Pancreas (tissue), 10 donors: ENCODE measurements around the gene OTUD4. TPM values are rescaled to one million over a fixed set of nuclear protein-coding genes. Genes with fewer than 3 reads are reported as not detected.

Experiments
- ATAC-seq, 4 donors: fragments of 200-7000 bp; cut with Tn5 transposase; one replicate each; pipeline versions ENCODE4 v1.8.0 to v1.9.1; 2020; ENCODE audit warnings: mild to moderate bottlenecking in 4 of 4, moderate library complexity in 4 of 4
- DNase-seq, 6 donors: peaks; one replicate each; pipeline ENCODE4 v3.0.0-alpha.2; 2020
- FAIRE-seq: peaks from 2 replicates; lab custom pipeline; 2012; peaks lifted over from hg19 to GRCh38; lab: Jason Lieb, UNC
- H3K27ac ChIP-seq, 4 donors: fragments of 200-600 bp; sonication (generic); 1 replicate in 3 of 4; 2 replicates in 1 of 4; pipeline versions ENCODE4 v1.5.0 to v1.8.0; 2020
- H3K27me3 ChIP-seq, 4 donors: fragments of 200-600 bp; one replicate each; pipeline ENCODE4 v1.8.0; 2021
- H3K36me3 ChIP-seq, 3 donors: fragments of 200-600 bp; sonication (generic) in 1 of 3; one replicate each; pipeline versions ENCODE4 v1.5.0 to v1.8.0; 2020 to 2021
- H3K4me1 ChIP-seq, 3 donors: fragments of 200-600 bp; one replicate each; pipeline ENCODE4 v1.8.0; 2021
- H3K4me3 ChIP-seq, 4 donors: fragments of 200-600 bp; sonication (generic) in 2 of 4; one replicate each; pipeline versions ENCODE4 v1.5.0 to v1.8.0; 2020 to 2021
- H3K9me3 ChIP-seq, 4 donors: fragments of 200-600 bp; one replicate each; pipeline ENCODE4 v1.8.0; 2021
- CTCF ChIP-seq, 4 donors: fragments of 200-600 bp; sonication (generic) in 3 of 4; IDR thresholded peaks; one replicate each; pipeline versions ENCODE4 v1.5.0 to v1.8.0; 2021; ENCODE audit warnings: antibody characterized with exemption in 4 of 4
- whole genome bisulfite sequencing, 2 donors: extraction: QIAGEN DNeasy Blood & Tissue Kit; methylation state at CpG; one replicate each; pipeline ENCODE4 v1.1.7; 2013; 5-methylcytosine and 5-hydroxymethylcytosine counted together
- intact Hi-C, 3 donors: fragments of 100-400 bp; cut with DNase I; formaldehyde crosslinking; loops; one replicate each; pipeline versions ENCODE4 v1.11.1 to v1.14.2; 2022
- polyA plus RNA-seq, 2 donors: library from polyadenylated mRNA; stranded (reverse); fragments of 200-250 nt; gene quantifications; one replicate each; pipeline ENCODE4 v1.2.3, GENCODE V29; 2013
- total RNA-seq, 6 donors: library from RNA; stranded (reverse); fragmentation: NEBNext Ultra II Directional in 4 of 6; extraction: Animal tissue kit (Norgen Biotek cat#: 25700) in 4 of 6; gene quantifications; one replicate each; pipeline versions ENCODE4 v1.2.1 to v1.2.4, GENCODE V29; 2021 to 2023
- donor health status: healthy with polysubstance abuse.
- donor health status: DM: no; HTN: no; CAD: no; lungs with moderate emphysema.
- donor health status: DM: no; HTN: no; CAD: no.
- donor health status: control.
- donor health status: control.
- donor health status: Bipolar disorder and iron deficiency.
- donor health status: DM: yes; HTN: yes; CAD: no.
- donor health status: DM: no; HTN: no; CAD: no.
- donor health status: DM: no; HTN: no; CAD: no.
- donor health status: DM: yes; HTN: yes; CAD: no.

OTUD4 gene
- total and polyA plus RNA-seq, 8 donors, result 6.9 to 25.6 (median 13.3) TPM

GRCh38 chr4:145176641-145177432, 3.6 kb downstream of the OTUD4 start:
- no peak for DNase-seq
- TF ChIP-seq CTCF (IDR thresholded peaks at IDR 0.05), result no peak
- 30 to 36% methylated on average over 9 of the region's 9 CpGs for WGBS, 2 donors
- no peak for FAIRE-seq
- no peaks in the 10 kb centered on the region for H3K9me3 ChIP-seq
- intact Hi-C loops, result no loop called here
- H3K36me3 ChIP-seq, result no peaks in the 10 kb centered on the region
- ATAC-seq, result no peak
- H3K4me3 ChIP-seq, result peak overlapping the region in 2 of 4 donors; percentile 60 to 81
- peak overlapping the region in 3 of 4 donors; percentile 88 to 100 (median 98) for H3K27ac ChIP-seq
- H3K27me3 ChIP-seq, result no peaks in the 10 kb centered on the region
- H3K4me1 ChIP-seq, result peaks cover 7 to 25% (median 20%) of the 10 kb centered on the region in 3 donors

- intact Hi-C loops, result no loop called here
- TF ChIP-seq CTCF (IDR thresholded peaks at IDR 0.05), result no peak
- Histone ChIP-seq H3K27ac (no peak overlapping the region), H3K36me3 (peaks cover 0 to 7% (median 3%) of the 10 kb centered on the region in 3 donors), H3K27me3 (no peaks in the 10 kb centered on the region), H3K9me3 (no peaks in the 10 kb centered on the region), H3K4me1 (peaks cover 5 to 18% (median 16%) of the 10 kb centered on the region in 3 donors), H3K4me3 (no peak overlapping the region)
- no peak for FAIRE-seq
- DNase-seq, result peak in 4 of 6 donors; percentile 45 to 73 (median 60)
- 27 to 32% methylated on average over 1 of the region's 1 CpG for WGBS, 2 donors
- ATAC-seq, result peak; percentile 88 to 97 (median 94)
Measured at GRCh38 chr4:145171911-145172310, 8.5 kb downstream of the OTUD4 start.

- 75 to 92% methylated on average over 1 of the region's 1 CpG for WGBS, 2 donors
- TF ChIP-seq CTCF (IDR thresholded peaks at IDR 0.05), result no peak
- no peak for FAIRE-seq
Measured at GRCh38 chr4:145170223-145170622, 10.2 kb downstream of the OTUD4 start.

GRCh38 chr4:145168581-145169187, 11.7 kb downstream of the OTUD4 start:
- intact Hi-C loops, result no loop called here
- DNase-seq (no peak), FAIRE-seq (no peak), ATAC-seq (no peak)
- 89 to 90% methylated on average over 2 of the region's 2 CpGs for WGBS, 2 donors
- Histone ChIP-seq H3K27me3 (no peaks in the 10 kb centered on the region), H3K27ac (no peak overlapping the region), H3K4me1 (peaks cover 5 to 10% (median 8%) of the 10 kb centered on the region in 3 donors), H3K9me3 (no peaks in the 10 kb centered on the region), H3K36me3 (peaks cover 2 to 7% (median 3%) of the 10 kb centered on the region in 3 donors), H3K4me3 (no peak overlapping the region)
- TF ChIP-seq CTCF (IDR thresholded peaks at IDR 0.05), result no peak

More at GRCh38 chr4:145170223-145170622, 10.2 kb downstream of the OTUD4 start:
- intact Hi-C loops, result no loop called here
- H3K27me3 ChIP-seq, result no peaks in the 10 kb centered on the region
- peaks cover 5 to 10% (median 9%) of the 10 kb centered on the region in 3 donors for H3K4me1 ChIP-seq
- H3K36me3 ChIP-seq, result peaks cover 0 to 7% (median 3%) of the 10 kb centered on the region in 3 donors
- H3K4me3 ChIP-seq, result no peak overlapping the region
- H3K27ac ChIP-seq, result no peak overlapping the region
- ATAC-seq (no peak), DNase-seq (no peak)
- no peaks in the 10 kb centered on the region for H3K9me3 ChIP-seq
